SK-N-MC (cell line): ENCODE results near the gene LSP1.

Source experiments
- EZH2 ChIP-seq: fragments of 200-600 bp; sonication (generic); IDR thresholded peaks from one replicate; pipeline ENCODE4 v1.6.1; 2017; ENCODE audit warnings: antibody characterized with exemption
- FOXP2 ChIP-seq: optimal IDR thresholded peaks from 2 replicates; pipeline ENCODE3; 2011; ENCODE audit warnings: mild to moderate bottlenecking, moderate library complexity; ENCODE audit not compliant: insufficient read depth; ENCODE audit errors: extremely low read length, control extremely low read depth
- POLR2AphosphoS5 ChIP-seq: IDR thresholded peaks from 2 replicates; pipeline ENCODE4 v1.6.1; 2012; ENCODE audit warnings: mild to moderate bottlenecking, low read depth, low read length, borderline replicate concordance

GRCh38 chr11:1810761-1811160 is 42.1 kb upstream of the LSP1 start:
- TF ChIP-seq EZH2 (no peak), POLR2AphosphoS5 (no peak), FOXP2 (no peak)
